Non-pigmented ciliary epithelial cell (primary cell): ENCODE measurements around the gene ABCA1.
"Not testable (repeated sequence)": the region's sequence is repeated elsewhere in the genome, so short reads cannot be mapped to it uniquely, and the experiment has no call there.

Experiments
- DNase-seq: peaks from one replicate; pipeline ENCODE4 v3.0.0-alpha.2; 2010; ENCODE audit warnings: low read depth

Gene ABCA1

GRCh38 chr9:104868303-104868686, 59.7 kb downstream of the ABCA1 start:
- DNase-seq: no peak

GRCh38 chr9:104866191-104866590, 61.8 kb downstream of the ABCA1 start:
- DNase-seq: no peak

DNA sequence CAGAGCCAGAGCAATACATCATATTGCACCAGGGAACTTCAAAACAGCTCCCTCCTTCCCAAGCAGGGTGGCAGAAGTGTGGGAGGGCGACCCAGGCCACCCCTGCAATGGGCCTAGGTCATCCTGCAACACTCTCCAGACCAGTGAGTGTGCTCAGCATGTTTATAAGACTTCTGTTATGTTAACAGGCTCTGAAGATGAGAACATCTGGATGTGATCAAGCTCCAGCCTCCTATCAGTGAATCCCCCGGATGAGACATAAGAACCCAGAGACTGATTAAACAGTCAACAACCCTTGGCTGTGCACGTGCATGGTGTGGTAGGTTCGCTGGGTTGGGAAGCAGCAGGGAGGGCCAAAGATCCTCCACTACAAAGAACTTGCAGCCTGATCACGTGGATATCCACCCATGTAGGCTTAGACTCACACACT, 63.3 kb downstream of the ABCA1 start:
- no peak for DNase-seq

DNA sequence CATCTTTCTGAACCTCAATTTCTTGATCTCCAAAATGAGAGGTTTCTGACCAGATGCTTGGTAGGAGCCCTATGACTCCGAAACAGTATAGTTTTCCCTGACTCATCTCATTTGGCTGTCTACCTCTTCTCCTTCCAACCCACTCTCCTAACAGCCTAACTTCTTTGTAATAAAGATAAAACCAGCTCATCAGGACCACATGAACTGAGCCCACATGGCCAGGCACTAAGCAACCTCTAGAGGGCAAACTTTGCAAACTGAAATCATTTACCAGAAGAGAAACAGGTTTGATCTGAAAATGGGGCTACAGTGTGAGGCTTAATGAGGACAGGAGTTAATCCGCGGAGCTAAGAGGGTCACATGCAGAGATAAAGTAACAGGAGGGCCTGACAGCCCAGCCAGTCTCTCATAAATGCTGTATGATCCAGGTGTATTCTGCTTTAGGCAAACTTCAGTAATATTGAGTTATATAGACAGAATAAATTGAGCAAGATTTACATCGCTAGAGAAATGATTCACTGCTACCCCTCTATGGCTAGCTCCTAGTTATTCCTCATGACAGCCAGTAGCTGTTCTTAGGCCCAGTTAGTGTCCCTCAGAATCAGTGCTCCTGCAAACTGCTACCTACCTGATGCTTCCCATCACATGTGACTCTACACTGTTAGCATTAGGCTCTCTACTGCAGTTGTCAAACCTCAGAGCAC, 64.6 kb downstream of the ABCA1 start:
- DNase-seq: peak; percentile 63

GRCh38 chr9:104861397-104861796, 66.6 kb downstream of the ABCA1 start:
- no peak for DNase-seq

DNA sequence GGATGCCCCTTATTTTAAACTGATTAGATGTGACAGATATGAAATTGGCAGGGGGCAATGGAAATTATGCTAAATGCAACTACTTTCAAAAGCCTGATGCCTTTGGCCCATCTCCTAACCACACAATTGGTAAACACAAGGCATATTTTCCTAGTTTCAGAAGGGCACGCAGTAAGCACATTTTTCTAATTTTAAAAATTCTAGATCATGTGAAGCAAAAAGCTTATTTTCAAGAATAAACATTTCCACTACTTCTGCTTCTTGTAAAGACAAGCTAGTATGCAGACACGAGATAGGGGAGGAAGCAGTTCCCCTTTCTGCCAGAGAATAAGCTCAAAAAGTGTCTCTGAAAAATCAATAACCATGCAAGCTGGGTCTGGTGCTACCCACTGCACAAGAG, 67.7 kb downstream of the ABCA1 start:
- no peak for DNase-seq

GRCh38 chr9:104858846-104859245, 69.1 kb downstream of the ABCA1 start:
- no peak for DNase-seq

DNA sequence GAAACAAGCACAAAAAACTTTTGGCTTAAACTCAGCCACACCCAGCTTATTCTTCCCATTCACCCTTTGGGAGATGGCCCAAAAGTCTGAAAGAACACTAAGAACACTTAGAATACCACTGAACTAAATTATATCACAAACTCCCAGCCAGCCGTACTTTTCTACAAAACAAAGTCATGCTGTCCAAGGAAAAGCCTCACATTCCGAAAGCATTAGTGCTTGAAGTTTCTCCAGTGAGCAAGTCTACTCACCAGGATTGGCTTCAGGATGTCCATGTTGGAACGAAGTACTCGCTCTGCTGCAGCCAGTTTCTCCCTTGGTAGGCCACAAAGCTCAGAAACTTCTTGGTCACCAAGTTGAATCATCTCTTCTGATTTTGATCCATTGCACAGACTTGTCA, 69.7 kb downstream of the ABCA1 start:
- DNase-seq: no peak

DNA sequence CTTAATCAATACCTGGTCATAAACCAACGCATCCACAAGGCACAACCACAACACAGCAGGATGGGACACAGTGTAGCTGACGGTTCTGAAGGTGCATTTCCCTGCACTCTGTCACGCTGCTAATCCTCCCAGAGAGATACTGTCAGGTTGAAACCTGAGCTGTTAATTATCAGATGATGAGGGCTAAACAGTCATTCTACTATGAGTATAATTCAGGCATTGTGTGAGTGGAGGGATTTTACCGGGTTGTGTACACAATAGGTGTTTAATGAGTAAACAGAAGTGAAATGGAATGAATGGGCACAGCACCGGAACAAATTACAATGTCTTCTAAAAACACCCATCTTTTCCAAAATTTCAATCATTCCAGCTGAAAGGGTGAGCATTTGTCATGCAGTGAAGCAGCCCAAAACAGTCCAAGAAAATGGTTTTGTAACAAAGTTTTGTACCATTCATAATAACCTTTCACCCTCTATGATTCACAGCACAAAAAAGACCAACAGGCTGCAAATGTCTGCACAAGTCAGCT, 71.5 kb downstream of the ABCA1 start:
- no peak for DNase-seq

GRCh38 chr9:104855807-104856206, 72.1 kb downstream of the ABCA1 start:
- DNase-seq: no peak

GRCh38 chr9:104855258-104855657, 72.7 kb downstream of the ABCA1 start:
- DNase-seq: not testable (repeated sequence)

- DNase-seq: no peak
These were observed 73.3 kb downstream of the ABCA1 start for GRCh38 chr9:104854613-104855012.

- no peak for DNase-seq
These were observed 74.3 kb downstream of the ABCA1 start for GRCh38 chr9:104853683-104854082.

GRCh38 chr9:104853159-104853558, 74.8 kb downstream of the ABCA1 start:
- no peak for DNase-seq

DNA sequence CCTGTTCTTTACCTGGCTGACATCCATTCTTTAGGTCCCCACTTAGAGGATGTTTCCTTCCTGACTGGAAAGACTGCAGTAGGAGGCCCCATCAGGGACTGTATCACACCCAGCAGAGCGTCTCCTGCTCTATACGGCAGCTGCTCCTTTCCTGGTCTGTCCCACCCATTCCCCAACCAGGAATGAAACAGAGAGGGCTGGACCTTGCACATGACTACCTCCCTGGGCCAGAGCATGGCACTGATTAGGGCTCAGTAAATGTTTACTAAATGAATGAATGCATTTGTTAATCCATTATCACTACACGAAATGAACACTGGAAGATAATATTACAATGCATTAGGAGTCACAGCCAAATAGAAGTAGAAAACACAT, 76.4 kb downstream of the ABCA1 start:
- no peak for DNase-seq

DNA sequence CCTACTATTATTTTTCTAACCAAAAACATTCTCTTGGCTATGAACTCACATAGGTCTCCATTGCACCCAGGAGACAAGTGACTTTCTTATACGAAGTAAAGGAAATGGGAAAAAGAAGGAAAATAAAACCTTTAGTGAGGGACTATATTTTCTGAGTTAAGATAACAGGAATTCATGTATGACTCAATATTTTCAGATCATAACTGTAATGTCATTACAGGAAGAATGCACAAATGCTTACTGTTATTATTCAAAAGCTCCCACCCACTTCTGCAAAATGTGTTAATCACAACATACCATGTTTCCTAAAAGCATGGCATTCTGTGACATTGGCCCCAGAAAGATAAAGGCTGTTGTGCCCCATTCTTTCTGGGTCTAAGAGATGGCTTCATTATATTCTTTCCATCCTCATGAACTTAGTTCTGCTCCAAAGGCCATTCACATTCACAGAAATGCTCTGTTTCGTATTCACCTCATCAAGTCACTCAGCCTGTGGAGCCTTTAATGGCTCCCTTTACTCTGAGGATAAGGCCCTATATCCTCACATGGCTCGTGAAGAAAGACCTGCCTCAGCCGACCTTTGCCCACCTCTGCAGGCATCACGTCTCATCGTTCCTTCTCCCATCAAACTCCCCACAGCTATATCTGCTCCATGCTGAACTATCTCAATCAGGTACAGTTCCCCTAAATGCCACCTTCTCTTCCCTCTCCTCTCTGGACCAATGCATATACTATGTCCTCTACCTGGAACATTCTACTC, 77.0 kb downstream of the ABCA1 start:
- DNase-seq: no peak

GRCh38 chr9:104849023-104849422, 78.9 kb downstream of the ABCA1 start:
- no peak for DNase-seq

DNA sequence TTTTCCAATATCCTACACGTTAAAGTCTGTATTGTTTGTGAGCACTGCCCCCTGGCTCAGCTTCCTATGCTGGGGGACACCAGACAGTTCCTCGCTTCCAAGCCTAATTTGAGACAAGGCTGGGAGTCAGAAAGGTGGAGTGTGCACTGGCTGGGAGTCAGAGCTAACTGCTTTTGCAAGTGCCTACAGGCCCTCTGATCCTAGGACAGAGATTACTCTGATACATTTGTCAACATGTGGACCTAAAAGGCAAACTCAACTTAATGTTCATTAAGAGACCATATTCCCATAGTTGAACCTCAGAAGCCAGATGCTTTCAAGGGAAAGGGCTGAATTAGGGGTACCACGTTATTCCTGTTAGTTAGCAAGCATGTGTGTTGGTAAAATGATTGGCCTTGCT, 83.2 kb downstream of the ABCA1 start:
- DNase-seq: no peak

GRCh38 chr9:104843644-104844240, 84.2 kb downstream of the ABCA1 start:
- DNase-seq: no peak

DNA sequence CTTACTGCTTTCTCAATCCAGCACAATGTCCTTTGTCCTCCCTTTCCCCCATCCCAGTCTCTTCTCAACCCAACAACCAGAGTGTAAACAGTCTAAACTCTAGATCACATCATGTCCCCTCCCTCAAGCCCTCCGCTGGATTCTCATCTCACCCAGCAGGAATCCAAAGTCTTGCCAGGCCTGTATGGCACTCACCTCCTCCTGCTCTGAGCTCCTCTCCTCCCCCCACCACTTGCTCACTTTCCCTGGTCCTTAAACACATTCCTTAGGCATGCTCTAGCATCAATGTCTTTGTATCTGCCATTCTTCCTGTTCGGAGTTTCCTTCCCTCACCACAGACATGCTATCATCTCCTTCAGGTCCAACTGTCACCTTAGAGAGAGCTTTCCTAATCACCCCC, 85.3 kb downstream of the ABCA1 start:
- DNase-seq: no peak

DNA sequence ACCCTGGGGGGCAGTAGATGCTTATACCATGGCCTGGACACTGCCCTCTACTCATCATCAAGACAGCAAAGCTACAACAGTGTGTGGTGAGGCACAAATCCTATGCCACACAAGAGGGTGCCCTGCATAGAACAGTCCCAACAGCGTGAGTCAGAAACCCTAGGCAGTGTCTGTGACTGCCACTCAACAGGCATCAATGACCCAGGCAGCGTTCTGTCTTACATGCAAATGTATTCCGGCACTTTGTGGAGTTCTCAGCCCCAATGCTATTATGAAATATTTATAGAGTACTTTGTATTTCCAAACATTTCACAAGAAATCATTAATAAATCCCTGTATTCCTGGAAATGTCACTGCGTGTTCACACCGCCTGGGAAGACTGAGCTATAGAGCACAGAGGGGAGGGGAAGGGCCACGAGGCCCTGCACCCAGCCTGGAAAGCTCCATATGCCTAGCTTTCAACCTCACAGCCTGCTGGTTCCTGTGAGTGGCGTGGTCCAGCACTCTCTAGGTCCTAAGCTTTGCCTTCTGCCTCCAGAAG, 86.3 kb downstream of the ABCA1 start:
- no peak for DNase-seq

DNA sequence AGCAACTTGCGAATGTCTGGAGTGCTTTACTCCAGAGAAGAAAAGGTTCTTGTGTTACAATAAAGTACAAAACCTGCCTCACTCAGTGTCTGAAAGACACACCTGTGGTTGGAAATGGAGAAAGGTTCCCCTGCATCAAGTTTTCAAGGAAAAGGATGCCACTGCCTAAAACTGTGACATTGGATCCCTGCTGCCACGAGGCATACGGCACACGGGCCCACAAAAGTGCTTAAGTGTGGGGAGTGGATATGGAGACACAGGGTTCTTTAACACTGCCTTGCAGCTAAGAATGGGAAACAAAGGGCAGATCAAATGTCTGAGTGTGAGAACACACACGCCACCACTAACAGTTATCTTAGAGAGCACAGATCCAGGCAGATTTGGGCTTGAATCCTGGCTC, 89.0 kb downstream of the ABCA1 start:
- DNase-seq: no peak

DNA sequence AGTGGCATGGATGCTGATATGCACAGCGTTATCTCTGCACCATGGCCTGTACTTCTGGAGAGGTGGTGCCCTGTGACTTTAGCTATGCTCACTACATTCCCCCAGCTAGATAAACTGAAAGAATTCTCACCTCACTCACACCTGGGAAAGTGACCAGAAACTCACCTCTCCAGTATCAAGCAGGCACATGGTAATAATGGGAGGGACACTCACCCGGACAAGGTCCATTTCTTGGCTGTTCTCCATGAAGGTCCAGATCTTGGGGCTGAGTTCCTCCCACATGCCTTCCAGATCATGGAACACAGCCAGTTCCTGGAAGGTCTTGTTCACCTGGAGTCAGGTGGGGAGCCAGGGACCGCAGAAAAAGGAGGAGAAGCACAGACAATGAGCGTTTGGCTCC, 91.2 kb downstream of the ABCA1 start:
- DNase-seq: no peak
